ENCODE data around the gene ACTR6.

- TF ChIP-seq CTCF (IDR thresholded peaks at IDR 0.05; ENCODE audit: low read length) (no peak), EZH2 (IDR thresholded peaks at IDR 0.05; ENCODE audit: borderline replicate concordance, low read length) (no peak)
Measured at GRCh38 chr12:100213016-100213891, 12.6 kb downstream of the ACTR6 start.
